Gastrocnemius medialis (tissue), 4 donors: ENCODE results near the gene GPRC5A. TPM values are rescaled to one million over a fixed set of nuclear protein-coding genes. Genes with fewer than 3 reads are reported as not detected.

Source experiments
- ATAC-seq, 2 donors: fragments of 150-250 bp; one replicate each; pipeline ENCODE4 v1.9.1; 2016
- DNase-seq, 2 donors: peaks; one replicate each; pipeline ENCODE4 v3.0.0-alpha.2; 2019
- H3K27ac ChIP-seq, 4 donors: fragments of 200-600 bp; sonication (generic); 1 replicate in 1 of 4; 2 replicates in 3 of 4; pipeline ENCODE4 v1.5.1; 2016 to 2018; ENCODE audit warnings: mild to moderate bottlenecking in 2 of 4, moderate library complexity in 1 of 4
- H3K27me3 ChIP-seq, 3 donors: fragments of 200-600 bp; sonication (generic) in 2 of 3; 1 replicate in 1 of 3; 2 replicates in 2 of 3; pipeline versions ENCODE4 v1.5.1 to v1.6.0; 2016 to 2019; ENCODE audit warnings: mild to moderate bottlenecking in 1 of 3, moderate library complexity in 1 of 3
- H3K36me3 ChIP-seq, 2 donors: fragments of 200-600 bp; sonication (generic) in 1 of 2; one replicate each; pipeline ENCODE4 v1.5.1; 2017 to 2018
- H3K4me1 ChIP-seq, 2 donors: fragments of 200-600 bp; sonication (generic) in 1 of 2; one replicate each; pipeline ENCODE4 v1.5.1; 2016 to 2017; ENCODE audit warnings: mild to moderate bottlenecking in 2 of 2
- H3K4me3 ChIP-seq, 4 donors: fragments of 200-600 bp; sonication (generic) in 3 of 4; 1 replicate in 1 of 4; 2 replicates in 3 of 4; pipeline ENCODE4 v1.5.1; 2016 to 2019; ENCODE audit warnings: mild to moderate bottlenecking in 2 of 4
- H3K9me3 ChIP-seq, 3 donors: fragments of 200-600 bp; sonication (generic) in 2 of 3; 1 replicate in 1 of 3; 2 replicates in 2 of 3; pipeline ENCODE4 v1.5.1; 2016 to 2019
- CTCF ChIP-seq, 5 experiments: fragments of 450-650 bp in 3 of 5; fragments of 200-600 bp in 2 of 5; sonication (generic) in 2 of 5; IDR thresholded peaks in 4 of 5; conservative IDR thresholded peaks in 1 of 5; 1 replicate in 4 of 5; 2 replicates in 1 of 5; pipeline ENCODE4 v1.5.1; 2016 to 2019; ENCODE audit warnings: antibody characterized with exemption in 5 of 5, mild to moderate bottlenecking in 3 of 5, moderate library complexity in 3 of 5
- POLR2A ChIP-seq, 2 donors: fragments of 450-650 bp; IDR thresholded peaks; one replicate each; pipeline ENCODE4 v1.6.1; 2017; ENCODE audit warnings: antibody characterized with exemption in 2 of 2, mild to moderate bottlenecking in 2 of 2, moderate library complexity in 2 of 2
- in situ Hi-C, 4 donors: fragments of 200-750 bp; cut with MboI; loops; one replicate each; pipeline versions ENCODE4 v1.15.0 to v1.8.0; 2017; ENCODE audit warnings: low sequenced_read_pairs in 4 of 4
- intact Hi-C: fragments of 100-400 bp; cut with DNase I; formaldehyde crosslinking; loops from one replicate; pipeline ENCODE4 v1.15.1; 2023; ENCODE audit warnings: low total_unique reads
- total RNA-seq, 4 donors: library from RNA; depleted of rRNA; stranded (reverse); fragments of >200 nt; gene quantifications; one replicate each; pipeline versions ENCODE4 v1.1.0 to v1.2.3, GENCODE V29; 2016

Gene GPRC5A
- total RNA-seq, 4 donors from 2014 or later, result 0.23 to 5.8 (median 0.52) TPM

DNA sequence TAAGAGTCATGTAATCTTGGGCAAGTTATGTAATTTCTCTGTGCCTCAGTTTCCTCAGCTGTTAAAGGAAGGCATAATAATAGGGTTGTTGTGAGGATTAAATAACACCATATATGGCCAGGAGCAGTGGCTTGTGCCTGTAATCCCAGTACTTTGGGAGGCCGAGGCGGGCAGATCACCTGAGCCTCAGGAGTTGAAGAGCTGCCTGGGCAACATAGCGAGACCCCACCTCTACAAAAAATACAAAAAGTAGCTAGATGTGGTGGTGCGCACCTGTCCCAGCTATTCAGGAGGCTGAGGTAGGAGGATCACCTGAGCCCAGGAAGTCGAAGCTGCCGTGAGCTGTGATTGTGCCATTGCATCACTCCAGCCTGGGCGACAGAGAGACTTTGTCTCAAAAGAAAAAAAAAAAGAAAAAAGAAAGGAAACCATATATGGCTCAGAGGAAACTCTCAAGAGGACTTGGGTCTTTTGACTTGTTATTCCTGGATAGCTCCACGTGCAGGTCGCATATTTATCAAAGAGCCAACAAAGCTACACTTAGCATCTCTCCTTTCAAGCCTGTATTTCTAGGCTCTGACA is 6.9 kb downstream of the GPRC5A start:
- Histone ChIP-seq H3K9me3 (no peaks in the 10 kb centered on the region), H3K4me1 (no peaks in the 10 kb centered on the region), H3K27ac (no peak overlapping the region), H3K36me3 (no peaks in the 10 kb centered on the region), H3K27me3 (peaks cover 0 to 2% (median 0%) of the 10 kb centered on the region in 3 donors), H3K4me3 (no peak overlapping the region)
- ATAC-seq (no peak), DNase-seq (no peak)
- in situ Hi-C loops, result no loop called here
- intact Hi-C loops, result no loop called here
- TF ChIP-seq POLR2A (IDR thresholded peaks at IDR 0.05) (no peak), CTCF (IDR thresholded peaks at IDR 0.05 in 4 of 5, conservative IDR thresholded peaks at IDR 0.05 in 1 of 5) (no peak)

- no peak for DNase-seq
- in situ Hi-C loops, result no loop called here
- Histone ChIP-seq H3K4me1 (no peaks in the 10 kb centered on the region), H3K4me3 (no peak overlapping the region), H3K9me3 (no peaks in the 10 kb centered on the region), H3K27ac (no peak overlapping the region), H3K36me3 (no peaks in the 10 kb centered on the region), H3K27me3 (no peaks in the 10 kb centered on the region)
- intact Hi-C loops, result no loop called here
- TF ChIP-seq CTCF (IDR thresholded peaks at IDR 0.05 in 4 of 5, conservative IDR thresholded peaks at IDR 0.05 in 1 of 5) (no peak), POLR2A (IDR thresholded peaks at IDR 0.05) (no peak)
- no peak for ATAC-seq
Measured at GRCh38 chr12:12898911-12899511, 7.6 kb downstream of the GPRC5A start.

DNA sequence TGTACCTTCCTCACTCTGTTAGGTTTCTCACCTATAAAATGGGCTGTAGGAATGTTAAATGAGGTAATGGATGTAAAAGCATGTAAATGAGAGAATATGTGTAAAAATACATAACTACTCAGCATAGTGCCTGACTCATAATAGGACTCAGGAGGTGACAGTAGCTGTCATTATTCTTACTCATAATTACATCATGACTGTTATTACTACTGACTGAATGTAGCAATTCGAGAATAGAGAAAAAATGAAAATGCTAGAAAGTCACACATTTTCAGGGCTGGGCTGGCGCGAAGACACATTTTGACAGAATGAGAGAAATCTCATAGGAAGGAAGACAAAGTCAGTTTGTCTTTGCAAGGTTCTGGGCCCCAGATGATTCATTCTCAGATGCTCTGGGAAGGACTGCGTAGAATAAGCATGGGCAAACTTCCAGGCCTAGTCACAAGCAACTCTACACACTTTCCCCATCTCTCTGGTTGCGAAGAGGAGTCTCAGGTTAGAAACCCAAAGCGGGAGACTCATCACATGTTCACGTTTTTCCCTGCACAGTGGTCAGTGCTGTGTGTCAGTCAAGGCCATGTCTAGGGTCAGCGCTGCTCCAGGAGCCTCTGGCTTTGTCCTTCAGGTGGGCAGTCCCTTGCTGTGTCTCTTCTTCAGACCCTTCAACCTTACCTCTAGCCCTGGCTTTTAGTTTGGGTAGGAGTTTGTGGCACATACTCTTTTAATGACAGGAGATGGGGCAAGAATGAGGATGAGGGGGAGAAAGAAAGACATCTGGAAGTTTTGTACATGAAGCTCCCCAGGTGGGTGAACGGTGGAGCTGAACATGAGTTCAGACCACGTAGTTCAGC is 8.4 kb downstream of the GPRC5A start:
- intact Hi-C loops, result no loop called here
- peak; percentile 6 to 30 for DNase-seq
- peak; percentile 34 to 41 for ATAC-seq
- TF ChIP-seq POLR2A (IDR thresholded peaks at IDR 0.05), result no peak
- TF ChIP-seq CTCF (IDR thresholded peaks at IDR 0.05 in 4 of 5, conservative IDR thresholded peaks at IDR 0.05 in 1 of 5), result no peak
- Histone ChIP-seq H3K4me3 (no peak overlapping the region), H3K9me3 (no peaks in the 10 kb centered on the region), H3K27me3 (no peaks in the 10 kb centered on the region), H3K27ac (no peak overlapping the region), H3K36me3 (no peaks in the 10 kb centered on the region), H3K4me1 (no peaks in the 10 kb centered on the region)
- in situ Hi-C loops, result loop anchor here in 2 of 4 donors (25.0 kb wide), 2 partner anchors 188 to 1263 kb away; no protein-coding TSS in a partner anchor

GRCh38 chr12:12900786-12901157 is 9.4 kb downstream of the GPRC5A start:
- in situ Hi-C loops, result loop anchor here in 2 of 4 donors (25.0 kb wide), 2 partner anchors 187 to 1262 kb away; no protein-coding TSS in a partner anchor
- H3K9me3 ChIP-seq, result no peaks in the 10 kb centered on the region
- no peaks in the 10 kb centered on the region for H3K36me3 ChIP-seq
- H3K27me3 ChIP-seq, result no peaks in the 10 kb centered on the region
- H3K27ac ChIP-seq, result peak overlapping the region in 1 of 4 donors; percentile 56
- ATAC-seq (no peak), DNase-seq (no peak)
- TF ChIP-seq CTCF (IDR thresholded peaks at IDR 0.05 in 4 of 5, conservative IDR thresholded peaks at IDR 0.05 in 1 of 5), result no peak
- TF ChIP-seq POLR2A (IDR thresholded peaks at IDR 0.05), result no peak
- intact Hi-C loops, result no loop called here
- no peak overlapping the region for H3K4me3 ChIP-seq
- no peaks in the 10 kb centered on the region for H3K4me1 ChIP-seq
